ENCODE measurements around the gene MLN.

DNA sequence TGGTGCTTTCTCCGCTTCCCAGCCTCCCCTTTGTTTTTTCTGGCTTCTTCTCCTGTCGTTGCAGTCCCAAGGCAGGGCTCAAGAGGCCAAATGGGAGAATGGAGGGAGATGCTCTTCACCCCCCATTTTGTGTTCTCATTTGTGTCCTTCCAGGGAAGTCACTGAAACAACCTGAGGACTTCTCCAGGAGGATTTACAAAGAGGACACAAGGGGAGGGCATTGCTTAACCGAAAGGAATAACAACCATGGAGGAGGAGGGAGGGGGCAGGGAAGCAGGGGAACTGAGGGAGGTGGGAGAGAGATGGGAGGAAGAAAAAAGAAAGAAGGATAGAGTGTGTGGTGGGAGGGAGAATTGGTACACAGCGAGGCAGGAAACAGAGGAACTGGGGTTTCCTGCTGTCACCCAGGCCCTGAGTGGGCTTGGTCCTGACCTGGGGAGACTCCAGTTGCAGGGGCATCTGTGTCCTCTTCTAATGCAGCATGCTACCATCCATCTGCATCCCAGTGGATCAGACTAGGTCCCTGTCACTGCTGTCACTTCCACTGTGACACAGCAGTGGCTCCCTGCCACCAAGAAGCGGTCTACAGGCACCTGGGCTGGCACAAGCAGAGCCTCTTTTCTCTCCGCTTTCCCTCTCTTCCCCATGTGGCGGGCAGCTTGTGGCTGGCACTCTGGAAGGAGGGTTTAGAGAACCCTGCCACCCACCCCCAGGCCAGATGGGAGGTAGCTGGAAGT is 17.1 kb upstream of the MLN start:
- TF ChIP-seq, protein P1, sequence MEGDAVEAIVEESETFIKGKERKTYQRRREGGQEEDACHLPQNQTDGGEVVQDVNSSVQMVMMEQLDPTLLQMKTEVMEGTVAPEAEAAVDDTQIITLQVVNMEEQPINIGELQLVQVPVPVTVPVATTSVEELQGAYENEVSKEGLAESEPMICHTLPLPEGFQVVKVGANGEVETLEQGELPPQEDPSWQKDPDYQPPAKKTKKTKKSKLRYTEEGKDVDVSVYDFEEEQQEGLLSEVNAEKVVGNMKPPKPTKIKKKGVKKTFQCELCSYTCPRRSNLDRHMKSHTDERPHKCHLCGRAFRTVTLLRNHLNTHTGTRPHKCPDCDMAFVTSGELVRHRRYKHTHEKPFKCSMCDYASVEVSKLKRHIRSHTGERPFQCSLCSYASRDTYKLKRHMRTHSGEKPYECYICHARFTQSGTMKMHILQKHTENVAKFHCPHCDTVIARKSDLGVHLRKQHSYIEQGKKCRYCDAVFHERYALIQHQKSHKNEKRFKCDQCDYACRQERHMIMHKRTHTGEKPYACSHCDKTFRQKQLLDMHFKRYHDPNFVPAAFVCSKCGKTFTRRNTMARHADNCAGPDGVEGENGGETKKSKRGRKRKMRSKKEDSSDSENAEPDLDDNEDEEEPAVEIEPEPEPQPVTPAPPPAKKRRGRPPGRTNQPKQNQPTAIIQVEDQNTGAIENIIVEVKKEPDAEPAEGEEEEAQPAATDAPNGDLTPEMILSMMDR (IDR thresholded peaks at IDR 0.05), result no peak
- TF ChIP-seq POLR2A (IDR thresholded peaks at IDR 0.05), result no peak

All from uterus (tissue), 2 donors.